HCT116 (cell line): ENCODE results near the gene CERS4. TPM values are rescaled to one million over a fixed set of nuclear protein-coding genes. Genes with fewer than 3 reads are reported as not detected.

Experiments used
- ATAC-seq: fragments of 200-7000 bp; cut with Tn5 transposase; 2 replicates; pipeline ENCODE4 v1.9.1; 2020; ENCODE audit warnings: mild to moderate bottlenecking, moderate library complexity
- BruUV-seq: library from RNA; stranded (reverse); fragments of 400-500 nt; replicated peaks from 2 replicates; lab custom pipeline; 2021; lab: Mats Ljungman, UMichigan
- CTCF ChIA-PET: fragments of 300-600 bp; sonication (Branson Sonifier 250); formaldehyde crosslinking; loops from one replicate; lab custom pipeline; 2021; ENCODE audit warnings: antibody characterized with exemption; lab: Charles Lee
- POLR2A ChIA-PET: fragments of 300-600, 350-600 bp; sonication (Branson Sonifier 250); formaldehyde crosslinking; loops from one replicate; lab custom pipeline; 2021; ENCODE audit warnings: antibody characterized with exemption; lab: Charles Lee
- RAD21 ChIA-PET, 2 experiments: fragments of 300-600 bp; sonication (Branson Sonifier 250); formaldehyde crosslinking; loops; one replicate each; lab custom pipeline; 2023; ENCODE audit warnings: low total read pairs in 2 of 2; ENCODE audit not compliant: uncharacterized antibody in 2 of 2, unreplicated experiment in 2 of 2, low non-redundant PET in 1 of 2; lab: Charles Lee
- DNase-seq: peaks from one replicate; pipeline ENCODE4 v3.0.0-alpha.2; 2010; ENCODE audit warnings: low read depth, low spot score
- H2AFZ ChIP-seq: fragments of 200-600 bp; shearing (Covaris generic), sonication (generic); 2 replicates; pipeline ENCODE4 v1.6.1; 2017; ENCODE audit warnings: low read depth, mixed run types, mixed read lengths, antibody characterized with exemption, low read length; ENCODE audit not compliant: poor library complexity, severe bottlenecking
- H3K27ac ChIP-seq: 2 replicates; pipeline ENCODE4 v1.5.1; 2012; ENCODE audit warnings: low read depth, low read length
- H3K27me3 ChIP-seq: fragments of 200-600 bp; sonication (generic); 2 replicates; pipeline ENCODE4 v1.6.1; 2016; ENCODE audit warnings: mixed run types, low read length, mixed read lengths; ENCODE audit not compliant: insufficient read depth
- H3K36me3 ChIP-seq, 2 experiments: fragments of 200-500 bp in 1 of 2; fragments of 200-600 bp in 1 of 2; sonication (Bioruptor generic) in 1 of 2; sonication (generic) in 1 of 2; 2 replicates each; pipeline versions ENCODE4 v1.5.1 to v1.6.1; 2014 to 2016; ENCODE audit warnings: low read length in 2 of 2, inconsistent platforms in 1 of 2, mixed read lengths in 1 of 2, mixed run types in 1 of 2; ENCODE audit not compliant: insufficient read depth in 2 of 2, control insufficient read depth in 1 of 2
- H3K4me1 ChIP-seq, 2 experiments: fragments of 200-600 bp in 1 of 2; sonication (generic) in 1 of 2; 2 replicates each; pipeline versions ENCODE4 v1.5.1 to v1.6.1; 2012 to 2017; ENCODE audit warnings: low read length in 2 of 2, inconsistent platforms in 1 of 2, mild to moderate bottlenecking in 1 of 2, mixed read lengths in 1 of 2, mixed run types in 1 of 2, moderate library complexity in 1 of 2; ENCODE audit not compliant: insufficient read depth in 2 of 2, control insufficient read depth in 1 of 2
- H3K4me2 ChIP-seq: fragments of 200-600 bp; sonication (generic); 2 replicates; pipeline ENCODE4 v1.6.1; 2017; ENCODE audit warnings: mixed run types, low read length, mixed read lengths
- H3K4me3 ChIP-seq, 2 experiments: fragments of 200-600 bp in 1 of 2; sonication (generic) in 1 of 2; replicated peaks in 1 of 2; 2 replicates each; pipeline ENCODE4 v1.5.1; 2011 to 2016; ENCODE audit warnings: low read length in 2 of 2, control low read depth in 1 of 2, low read depth in 1 of 2, mild to moderate bottlenecking in 1 of 2, mixed read lengths in 1 of 2, mixed run types in 1 of 2
- H3K79me2 ChIP-seq: fragments of 200-600 bp; sonication (generic); 2 replicates; pipeline ENCODE4 v1.6.1; 2017; ENCODE audit warnings: mild to moderate bottlenecking, mixed run types, low read length, moderate library complexity, mixed read lengths; ENCODE audit not compliant: insufficient read depth
- H3K9ac ChIP-seq: fragments of 200-600 bp; sonication (generic); 2 replicates; pipeline ENCODE4 v1.6.1; 2016; ENCODE audit warnings: low read length, mixed read lengths
- H3K9me2 ChIP-seq: fragments of 200-600 bp; sonication (generic), shearing (Covaris generic); 2 replicates; pipeline ENCODE4 v1.6.1; 2017; ENCODE audit warnings: mixed run types, mild to moderate bottlenecking, moderate library complexity; ENCODE audit not compliant: insufficient read depth
- H3K9me3 ChIP-seq, 2 experiments: fragments of 200-500 bp in 1 of 2; fragments of 200-600 bp in 1 of 2; sonication (Bioruptor generic) in 1 of 2; sonication (generic) in 1 of 2; 2 replicates each; pipeline ENCODE4 v1.6.1; 2014 to 2017; ENCODE audit warnings: low read length in 2 of 2, mixed read lengths in 2 of 2, inconsistent platforms in 1 of 2, low read depth in 1 of 2, mild to moderate bottlenecking in 1 of 2, mixed run types in 1 of 2, moderate library complexity in 1 of 2; ENCODE audit not compliant: control insufficient read depth in 1 of 2, insufficient read depth in 1 of 2
- H4K20me1 ChIP-seq: fragments of 200-600 bp; sonication (generic), shearing (Covaris generic); 2 replicates; pipeline ENCODE4 v1.6.1; 2017; ENCODE audit warnings: mixed run types, mild to moderate bottlenecking, moderate library complexity; ENCODE audit not compliant: insufficient read depth
- CBX3 ChIP-seq: IDR thresholded peaks from 2 replicates; pipeline ENCODE4 v1.6.1; 2012; ENCODE audit warnings: low read depth
- EGR1 ChIP-seq: IDR thresholded peaks from 2 replicates; pipeline ENCODE4 v1.6.1; 2012; ENCODE audit warnings: low read depth
- EZH2phosphoT487 ChIP-seq: fragments of 200-600 bp; IDR thresholded peaks from 2 replicates; pipeline ENCODE4 v1.6.1; 2018; ENCODE audit warnings: antibody characterized with exemption, borderline replicate concordance
- FOSL1 ChIP-seq: IDR thresholded peaks from 2 replicates; pipeline ENCODE4 v1.6.1; 2012; ENCODE audit warnings: low read depth
- MAX ChIP-seq: IDR thresholded peaks from 2 replicates; pipeline ENCODE4 v1.6.1; 2012
- RAD21 ChIP-seq: IDR thresholded peaks from 2 replicates; pipeline ENCODE4 v1.6.1; 2012; ENCODE audit warnings: low read depth, mild to moderate bottlenecking
- SIN3A ChIP-seq: IDR thresholded peaks from 2 replicates; pipeline ENCODE4 v1.6.1; 2012; ENCODE audit warnings: low read depth
- YY1 ChIP-seq: IDR thresholded peaks from 2 replicates; pipeline ENCODE4 v1.6.1; 2011; ENCODE audit warnings: low read length, low read depth, moderate library complexity, mild to moderate bottlenecking; ENCODE audit not compliant: insufficient replicate concordance; ENCODE audit errors: extremely low read depth
- ZBTB33 ChIP-seq: IDR thresholded peaks from 2 replicates; pipeline ENCODE4 v1.6.1; 2011; ENCODE audit warnings: mild to moderate bottlenecking, low read length, moderate library complexity; ENCODE audit not compliant: insufficient replicate concordance; ENCODE audit errors: extremely low read depth
- ZNF274 ChIP-seq: fragments of 200-500 bp; sonication (Bioruptor generic); IDR thresholded peaks from 2 replicates; pipeline ENCODE4 v1.6.1; 2014; ENCODE audit warnings: mild to moderate bottlenecking, low read depth, low read length, inconsistent platforms
- intact Hi-C: fragments of 100-400 bp; cut with micrococcal nuclease; formaldehyde crosslinking; loops from 2 replicates; pipeline ENCODE4 v1.10.0; 2022
- total RNA-seq: library from RNA; stranded (reverse); gene quantifications from one replicate; pipeline ENCODE4 v1.2.1, GENCODE V29; 2021; ENCODE audit not compliant: unreplicated experiment

The CERS4 gene
- total RNA-seq, 1 experiment from 2014 or later, result 26.0 TPM

- CTCF ChIA-PET, result no interaction called here
- H3K4me3 ChIP-seq, result no peak overlapping the region
Measured at GRCh38 chr19:8163759-8164158, 45.4 kb upstream of the CERS4 start.

More at GRCh38 chr19:8163759-8164158, 45.4 kb upstream of the CERS4 start:
- TF ChIP-seq FOSL1 (no peak), ZBTB33 (no peak), EZH2phosphoT487 (no peak), SIN3A (no peak), ZNF274 (no peak), MAX (no peak), YY1 (no peak), CBX3 (no peak), RAD21 (no peak), EGR1 (no peak)
- TF ChIP-seq, all 23 proteins: peak for 0
- intact Hi-C loops, result no loop called here
- Histone ChIP-seq H3K9ac (no peak overlapping the region), H3K4me1 (peaks cover 10 to 11% of the 10 kb centered on the region in 2 experiments), H3K79me2 (no peaks in the 10 kb centered on the region), H3K9me2 (no peaks in the 10 kb centered on the region), H3K27me3 (no peaks in the 10 kb centered on the region), H3K9me3 (no peaks in the 10 kb centered on the region), H2AFZ (no peak overlapping the region), H3K4me2 (no peak overlapping the region), H3K27ac (no peak overlapping the region), H4K20me1 (no peaks in the 10 kb centered on the region), H3K36me3 (no peaks in the 10 kb centered on the region)
- RAD21 ChIA-PET, result no interaction called here
- DNase-seq, result no peak
- no peak for ATAC-seq
- no TSS peak for BruUV-seq
- POLR2A ChIA-PET, result no interaction called here
